Measurements from ENCODE around the gene PANK3. TPM values are rescaled to one million over a fixed set of nuclear protein-coding genes. Genes with fewer than 3 reads are reported as not detected.

PANK3 gene
- total and polyA plus RNA-seq, 10 of the 15 experiments (the other 5 are each of a cell fraction or from before 2014, with no cell fraction given): 4.7 to 43.7 (median 23.9) TPM

- TF ChIP-seq, protein P1, sequence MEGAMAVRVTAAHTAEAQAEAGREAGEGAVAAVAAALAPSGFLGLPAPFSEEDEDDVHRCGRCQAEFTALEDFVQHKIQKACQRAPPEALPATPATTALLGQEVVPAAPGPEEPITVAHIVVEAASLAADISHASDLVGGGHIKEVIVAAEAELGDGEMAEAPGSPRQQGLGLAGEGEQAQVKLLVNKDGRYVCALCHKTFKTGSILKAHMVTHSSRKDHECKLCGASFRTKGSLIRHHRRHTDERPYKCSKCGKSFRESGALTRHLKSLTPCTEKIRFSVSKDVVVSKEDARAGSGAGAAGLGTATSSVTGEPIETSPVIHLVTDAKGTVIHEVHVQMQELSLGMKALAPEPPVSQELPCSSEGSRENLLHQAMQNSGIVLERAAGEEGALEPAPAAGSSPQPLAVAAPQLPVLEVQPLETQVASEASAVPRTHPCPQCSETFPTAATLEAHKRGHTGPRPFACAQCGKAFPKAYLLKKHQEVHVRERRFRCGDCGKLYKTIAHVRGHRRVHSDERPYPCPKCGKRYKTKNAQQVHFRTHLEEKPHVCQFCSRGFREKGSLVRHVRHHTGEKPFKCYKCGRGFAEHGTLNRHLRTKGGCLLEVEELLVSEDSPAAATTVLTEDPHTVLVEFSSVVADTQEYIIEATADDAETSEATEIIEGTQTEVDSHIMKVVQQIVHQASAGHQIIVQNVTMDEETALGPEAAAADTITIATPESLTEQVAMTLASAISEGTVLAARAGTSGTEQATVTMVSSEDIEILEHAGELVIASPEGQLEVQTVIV (IDR thresholded peaks at IDR 0.05; ENCODE audit: borderline replicate concordance, partially characterized antibody): peak; percentile 91
- no peak for TF ChIP-seq BMI1 (IDR thresholded peaks at IDR 0.05; ENCODE audit: borderline replicate concordance)
- 0 out of 2 replicates have a peak, but pooled peaks have one; percentile 46 for TF ChIP-seq MXI1 (IDR thresholded peaks at IDR 0.05; ENCODE audit: low read depth, low read length)
- TF ChIP-seq, protein P2, sequence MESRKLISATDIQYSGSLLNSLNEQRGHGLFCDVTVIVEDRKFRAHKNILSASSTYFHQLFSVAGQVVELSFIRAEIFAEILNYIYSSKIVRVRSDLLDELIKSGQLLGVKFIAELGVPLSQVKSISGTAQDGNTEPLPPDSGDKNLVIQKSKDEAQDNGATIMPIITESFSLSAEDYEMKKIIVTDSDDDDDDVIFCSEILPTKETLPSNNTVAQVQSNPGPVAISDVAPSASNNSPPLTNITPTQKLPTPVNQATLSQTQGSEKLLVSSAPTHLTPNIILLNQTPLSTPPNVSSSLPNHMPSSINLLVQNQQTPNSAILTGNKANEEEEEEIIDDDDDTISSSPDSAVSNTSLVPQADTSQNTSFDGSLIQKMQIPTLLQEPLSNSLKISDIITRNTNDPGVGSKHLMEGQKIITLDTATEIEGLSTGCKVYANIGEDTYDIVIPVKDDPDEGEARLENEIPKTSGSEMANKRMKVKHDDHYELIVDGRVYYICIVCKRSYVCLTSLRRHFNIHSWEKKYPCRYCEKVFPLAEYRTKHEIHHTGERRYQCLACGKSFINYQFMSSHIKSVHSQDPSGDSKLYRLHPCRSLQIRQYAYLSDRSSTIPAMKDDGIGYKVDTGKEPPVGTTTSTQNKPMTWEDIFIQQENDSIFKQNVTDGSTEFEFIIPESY (IDR thresholded peaks at IDR 0.05): no peak
- TF ChIP-seq ZNF207 (IDR thresholded peaks at IDR 0.05; ENCODE audit: borderline replicate concordance): no peak
- TF ChIP-seq ZBTB40 (IDR thresholded peaks at IDR 0.05; ENCODE audit: borderline replicate concordance): peak; percentile 92
- no peak for TF ChIP-seq KAT2A (conservative IDR thresholded peaks at IDR 0.05; ENCODE audit: control insufficient read depth, low read depth, low read length)
- TF ChIP-seq IKZF2 (IDR thresholded peaks at IDR 0.05): 0 out of 4 replicates have a peak, but pooled peaks of 1 of the 2 experiments have one; percentile 14
- TF ChIP-seq MEF2A (IDR thresholded peaks at IDR 0.05; ENCODE audit: insufficient read depth, low read depth, low read length): no peak
- TF ChIP-seq ZNF24 (IDR thresholded peaks at IDR 0.05): peak; percentile 30; the same call in 1 of the 2 replicates
- peak; percentile 52; the same call in 1 of the 2 replicates for TF ChIP-seq NBN (IDR thresholded peaks at IDR 0.05)
- peak; percentile 97 for TF ChIP-seq SIX5 (IDR thresholded peaks at IDR 0.05; ENCODE audit: low read depth, low read length, severe bottlenecking)
- no peak for TF ChIP-seq RFX5 (IDR thresholded peaks at IDR 0.05; ENCODE audit: low read depth, low read length)
- TF ChIP-seq FOXM1 (IDR thresholded peaks at IDR 0.05; ENCODE audit: low read depth, low read length): no peak
- TF ChIP-seq, protein P3, sequence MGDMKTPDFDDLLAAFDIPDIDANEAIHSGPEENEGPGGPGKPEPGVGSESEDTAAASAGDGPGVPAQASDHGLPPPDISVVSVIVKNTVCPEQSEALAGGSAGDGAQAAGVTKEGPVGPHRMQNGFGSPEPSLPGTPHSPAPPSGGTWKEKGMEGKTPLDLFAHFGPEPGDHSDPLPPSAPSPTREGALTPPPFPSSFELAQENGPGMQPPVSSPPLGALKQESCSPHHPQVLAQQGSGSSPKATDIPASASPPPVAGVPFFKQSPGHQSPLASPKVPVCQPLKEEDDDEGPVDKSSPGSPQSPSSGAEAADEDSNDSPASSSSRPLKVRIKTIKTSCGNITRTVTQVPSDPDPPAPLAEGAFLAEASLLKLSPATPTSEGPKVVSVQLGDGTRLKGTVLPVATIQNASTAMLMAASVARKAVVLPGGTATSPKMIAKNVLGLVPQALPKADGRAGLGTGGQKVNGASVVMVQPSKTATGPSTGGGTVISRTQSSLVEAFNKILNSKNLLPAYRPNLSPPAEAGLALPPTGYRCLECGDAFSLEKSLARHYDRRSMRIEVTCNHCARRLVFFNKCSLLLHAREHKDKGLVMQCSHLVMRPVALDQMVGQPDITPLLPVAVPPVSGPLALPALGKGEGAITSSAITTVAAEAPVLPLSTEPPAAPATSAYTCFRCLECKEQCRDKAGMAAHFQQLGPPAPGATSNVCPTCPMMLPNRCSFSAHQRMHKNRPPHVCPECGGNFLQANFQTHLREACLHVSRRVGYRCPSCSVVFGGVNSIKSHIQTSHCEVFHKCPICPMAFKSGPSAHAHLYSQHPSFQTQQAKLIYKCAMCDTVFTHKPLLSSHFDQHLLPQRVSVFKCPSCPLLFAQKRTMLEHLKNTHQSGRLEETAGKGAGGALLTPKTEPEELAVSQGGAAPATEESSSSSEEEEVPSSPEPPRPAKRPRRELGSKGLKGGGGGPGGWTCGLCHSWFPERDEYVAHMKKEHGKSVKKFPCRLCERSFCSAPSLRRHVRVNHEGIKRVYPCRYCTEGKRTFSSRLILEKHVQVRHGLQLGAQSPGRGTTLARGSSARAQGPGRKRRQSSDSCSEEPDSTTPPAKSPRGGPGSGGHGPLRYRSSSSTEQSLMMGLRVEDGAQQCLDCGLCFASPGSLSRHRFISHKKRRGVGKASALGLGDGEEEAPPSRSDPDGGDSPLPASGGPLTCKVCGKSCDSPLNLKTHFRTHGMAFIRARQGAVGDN (IDR thresholded peaks at IDR 0.05): peak; percentile 10; the same call in 1 of the 2 replicates
- TF ChIP-seq SPI1 (IDR thresholded peaks at IDR 0.05; ENCODE audit: borderline replicate concordance, insufficient read depth, low read depth, low read length): peak; percentile 61; the same call in 1 of the 2 replicates
Measured at GRCh38 chr5:168579488-168580226, 489 bp upstream of the PANK3 start (continued).
